ENCODE results near the gene RALGDS.

DNA sequence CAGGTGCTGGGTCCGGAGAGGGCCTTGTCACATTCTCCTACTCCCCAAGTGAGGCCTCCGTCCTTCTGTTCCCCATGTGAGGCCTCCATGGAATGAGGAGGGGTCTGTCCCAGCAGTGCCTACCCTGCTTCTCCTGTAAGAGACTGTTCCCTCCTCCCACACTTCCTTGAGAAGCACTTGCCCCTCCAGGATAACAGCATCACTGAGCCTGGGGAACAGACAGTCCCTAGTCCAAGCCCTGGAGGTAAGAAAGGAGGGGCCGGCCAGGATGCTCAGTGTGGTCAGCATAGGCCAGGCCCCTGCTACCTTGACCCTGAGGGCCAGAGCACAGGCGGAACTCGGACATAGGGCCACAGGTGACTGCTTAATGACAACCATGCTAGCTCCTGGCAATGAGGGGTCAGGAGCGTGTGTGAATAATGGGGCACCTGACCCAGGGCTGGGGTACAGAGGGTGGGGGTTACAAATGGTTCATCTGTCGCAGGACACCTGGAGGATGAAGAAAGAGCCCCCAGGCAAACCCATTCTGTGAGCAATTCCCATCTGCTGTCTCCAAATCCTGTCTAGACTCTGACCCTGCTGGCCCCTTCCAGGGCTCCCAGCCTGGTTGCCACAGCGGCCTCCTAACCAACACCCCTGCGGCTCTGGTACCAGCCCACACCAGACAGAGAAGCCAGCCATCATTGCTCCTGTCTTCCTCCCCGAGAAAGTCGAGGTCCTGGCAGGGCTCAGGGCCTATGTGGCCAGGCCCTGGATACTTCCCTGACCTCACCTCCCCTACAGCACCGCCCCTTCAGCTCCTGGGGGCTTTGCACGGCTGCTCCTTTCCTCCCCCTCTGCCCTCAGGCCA lies 20.3 kb downstream of the RALGDS start:
- TF ChIP-seq, protein P1, sequence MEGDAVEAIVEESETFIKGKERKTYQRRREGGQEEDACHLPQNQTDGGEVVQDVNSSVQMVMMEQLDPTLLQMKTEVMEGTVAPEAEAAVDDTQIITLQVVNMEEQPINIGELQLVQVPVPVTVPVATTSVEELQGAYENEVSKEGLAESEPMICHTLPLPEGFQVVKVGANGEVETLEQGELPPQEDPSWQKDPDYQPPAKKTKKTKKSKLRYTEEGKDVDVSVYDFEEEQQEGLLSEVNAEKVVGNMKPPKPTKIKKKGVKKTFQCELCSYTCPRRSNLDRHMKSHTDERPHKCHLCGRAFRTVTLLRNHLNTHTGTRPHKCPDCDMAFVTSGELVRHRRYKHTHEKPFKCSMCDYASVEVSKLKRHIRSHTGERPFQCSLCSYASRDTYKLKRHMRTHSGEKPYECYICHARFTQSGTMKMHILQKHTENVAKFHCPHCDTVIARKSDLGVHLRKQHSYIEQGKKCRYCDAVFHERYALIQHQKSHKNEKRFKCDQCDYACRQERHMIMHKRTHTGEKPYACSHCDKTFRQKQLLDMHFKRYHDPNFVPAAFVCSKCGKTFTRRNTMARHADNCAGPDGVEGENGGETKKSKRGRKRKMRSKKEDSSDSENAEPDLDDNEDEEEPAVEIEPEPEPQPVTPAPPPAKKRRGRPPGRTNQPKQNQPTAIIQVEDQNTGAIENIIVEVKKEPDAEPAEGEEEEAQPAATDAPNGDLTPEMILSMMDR (optimal IDR thresholded peaks at IDR 0.05 in 1 of 3, IDR thresholded peaks at IDR 0.05 in 1 of 3, conservative IDR thresholded peaks at IDR 0.05 in 1 of 3; ENCODE audit: extremely low read depth in 1 of 3, insufficient read depth in 2 of 3, low read length in 3 of 3): no peak
- no peak for TF ChIP-seq EZH2 (IDR thresholded peaks at IDR 0.05; ENCODE audit: low read length)
